T-helper 22 cell (primary cell): ENCODE data around the gene CENPO.
"Not testable (repeated sequence)": the region's sequence is repeated elsewhere in the genome, so short reads cannot be mapped to it uniquely, and the experiment has no call there.

Source experiments
- DNase-seq: peaks from one replicate; pipeline ENCODE4 v3.0.0-alpha.2; 2020; ENCODE audit warnings: low read depth

CENPO gene

GRCh38 chr2:24788816-24789215 lies 4.4 kb upstream of the CENPO start:
- DNase-seq: no peak

GRCh38 chr2:24791452-24791851 lies 1.8 kb upstream of the CENPO start:
- no peak for DNase-seq

GRCh38 chr2:24792542-24792873 lies 717 bp upstream of the CENPO start:
- DNase-seq: no peak

DNA sequence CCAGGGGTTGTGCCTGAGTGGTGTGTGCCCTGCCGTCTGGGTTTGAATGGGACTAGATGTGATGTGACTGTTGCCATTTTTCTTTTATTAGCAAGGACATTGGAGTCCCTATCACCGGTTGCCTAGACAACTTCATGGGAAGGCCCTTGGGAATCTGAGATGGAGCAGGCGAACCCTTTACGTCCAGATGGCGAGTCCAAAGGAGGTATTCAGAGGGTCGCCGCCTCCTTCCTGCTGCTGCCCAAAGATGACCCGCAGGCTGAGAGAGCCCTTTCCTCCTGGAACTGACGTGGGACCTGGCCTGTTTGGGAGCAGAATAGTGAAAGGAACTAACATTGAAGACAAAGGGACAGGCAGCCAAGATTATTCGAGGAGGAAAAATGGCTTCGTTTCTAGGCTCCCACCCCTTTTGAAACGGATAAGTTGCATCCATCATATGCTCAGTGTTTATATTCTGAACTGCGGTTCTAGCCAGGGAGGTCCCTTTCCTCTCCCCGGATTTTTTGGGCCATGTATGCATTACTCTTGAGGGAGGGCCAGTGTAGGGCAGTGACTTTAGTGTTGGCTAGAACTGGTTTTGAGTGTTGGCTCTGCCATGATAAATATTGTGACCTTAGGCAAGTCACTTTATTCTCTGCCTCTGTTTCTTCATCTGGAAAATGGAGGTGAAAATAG lies 673 bp downstream of the CENPO start:
- no peak for DNase-seq

DNA sequence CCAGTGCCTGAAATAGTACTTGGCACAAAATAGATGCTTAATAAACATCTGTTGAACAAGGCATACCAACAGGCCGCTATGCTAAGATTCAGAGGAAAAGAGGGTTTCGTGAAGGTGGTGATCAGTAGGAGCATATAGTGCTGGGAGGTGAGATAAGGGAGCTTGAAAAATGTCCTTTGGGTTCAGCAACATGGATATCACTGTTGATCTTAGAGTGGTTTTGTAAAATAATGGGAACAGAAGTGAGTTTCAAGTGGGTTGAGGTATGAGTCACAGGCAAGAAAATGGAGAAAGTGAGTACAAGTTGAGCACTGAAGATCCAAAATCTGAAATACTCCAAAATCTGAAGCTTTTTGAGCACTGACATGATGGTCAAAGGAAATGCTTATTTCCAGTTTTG lies 4.4 kb downstream of the CENPO start:
- no peak for DNase-seq

- not testable (repeated sequence) for DNase-seq
Measured at GRCh38 chr2:24800487-24800886, 7.3 kb downstream of the CENPO start.

DNA sequence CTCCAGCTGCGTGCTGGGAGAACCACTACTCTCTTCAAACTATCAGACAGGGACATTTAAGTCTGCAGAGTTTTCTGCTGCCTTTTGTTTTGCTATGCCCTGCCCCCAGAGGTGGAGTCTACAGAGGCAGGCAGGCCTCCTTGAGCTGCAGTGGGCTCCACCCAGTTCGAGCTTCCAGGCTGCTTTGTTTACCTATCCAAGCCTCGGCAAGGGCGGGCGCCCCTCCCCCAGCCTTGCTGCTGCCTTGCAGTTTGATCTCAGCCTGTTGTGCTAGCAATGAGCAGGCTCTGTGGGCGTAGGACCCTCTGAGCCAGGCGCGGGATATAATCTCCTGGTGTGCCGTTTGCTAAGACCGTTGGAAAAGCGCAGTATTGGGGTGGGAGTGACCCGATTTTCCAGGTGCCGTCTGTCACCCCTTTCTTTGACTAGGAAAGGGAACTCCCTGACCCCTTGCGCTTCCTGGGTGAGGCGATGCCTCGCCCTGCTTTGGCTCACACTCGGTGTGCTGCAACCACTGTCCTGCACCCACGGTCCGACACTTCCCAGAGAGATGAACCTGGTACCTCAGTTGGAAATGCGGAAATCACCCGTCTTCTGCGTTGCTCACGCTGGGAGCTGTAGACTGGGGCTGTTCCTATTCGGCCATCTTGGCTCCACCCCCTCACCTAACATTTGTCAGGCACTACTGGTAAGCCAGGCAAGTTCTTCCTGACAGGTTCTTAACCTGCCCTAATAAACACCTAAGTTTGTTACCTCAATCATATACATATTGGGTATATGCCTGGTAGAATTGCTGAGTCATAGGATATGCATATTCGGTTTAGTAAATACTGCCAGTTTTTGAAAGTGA lies 12.8 kb downstream of the CENPO start:
- DNase-seq: not testable (repeated sequence)

DNA sequence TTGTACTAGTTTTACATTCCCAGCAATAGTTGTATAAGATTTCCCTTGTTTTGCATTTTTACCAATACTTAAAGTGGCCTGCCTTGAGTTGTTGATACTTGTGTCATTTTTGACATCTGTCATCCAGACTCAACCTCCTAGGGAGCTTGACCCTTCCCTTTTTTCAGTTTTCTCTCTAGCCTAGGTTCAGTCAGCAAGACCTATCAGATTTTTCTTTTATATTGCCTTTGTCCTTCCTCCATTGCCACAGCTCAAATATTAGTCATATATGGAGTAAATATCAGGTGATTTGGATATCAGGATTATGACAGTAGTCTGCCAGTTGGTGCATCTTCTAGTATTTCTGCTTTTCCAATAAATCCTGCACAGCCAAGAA lies 13.4 kb downstream of the CENPO start:
- DNase-seq: no peak

DNA sequence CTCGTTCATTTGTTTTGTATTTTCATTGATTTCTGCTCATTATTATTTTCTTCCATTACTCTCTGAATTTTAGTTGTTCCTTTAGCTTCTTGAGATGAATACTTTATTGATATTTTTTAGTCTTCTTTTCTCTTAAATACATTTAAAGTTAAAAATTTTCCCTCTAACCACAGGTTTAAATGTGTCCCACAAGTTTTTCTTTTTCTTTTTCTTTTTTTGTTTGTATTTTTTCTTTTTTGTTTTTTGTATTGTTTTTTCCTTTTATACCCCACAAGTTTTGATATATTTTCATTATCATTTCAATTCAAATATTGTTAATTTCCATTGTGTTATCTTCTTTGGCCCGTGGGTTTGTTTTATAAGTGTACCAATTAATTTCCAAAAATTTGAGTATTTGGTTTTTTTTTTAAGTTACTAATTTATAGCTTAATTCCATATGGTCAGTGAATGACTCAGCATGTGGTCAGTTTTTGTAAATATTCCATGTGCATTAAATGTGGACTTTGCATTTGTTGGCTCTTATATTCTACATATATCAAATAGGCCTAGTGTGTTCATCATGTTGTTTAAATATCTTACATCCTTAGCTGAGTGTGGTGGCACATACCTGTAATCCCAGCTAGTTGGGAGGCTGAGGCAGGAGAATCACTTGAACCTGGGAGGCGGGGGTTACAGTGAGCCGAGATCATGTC lies 16.2 kb downstream of the CENPO start:
- DNase-seq: no peak

- no peak for DNase-seq
Measured at GRCh38 chr2:24813691-24814137, 20.5 kb downstream of the CENPO start.

GRCh38 chr2:24814516-24814915 lies 21.3 kb downstream of the CENPO start:
- DNase-seq: no peak

GRCh38 chr2:24815171-24815570 lies 21.9 kb downstream of the CENPO start:
- no peak for DNase-seq

GRCh38 chr2:24816404-24816803 lies 23.2 kb downstream of the CENPO start:
- DNase-seq: no peak

DNA sequence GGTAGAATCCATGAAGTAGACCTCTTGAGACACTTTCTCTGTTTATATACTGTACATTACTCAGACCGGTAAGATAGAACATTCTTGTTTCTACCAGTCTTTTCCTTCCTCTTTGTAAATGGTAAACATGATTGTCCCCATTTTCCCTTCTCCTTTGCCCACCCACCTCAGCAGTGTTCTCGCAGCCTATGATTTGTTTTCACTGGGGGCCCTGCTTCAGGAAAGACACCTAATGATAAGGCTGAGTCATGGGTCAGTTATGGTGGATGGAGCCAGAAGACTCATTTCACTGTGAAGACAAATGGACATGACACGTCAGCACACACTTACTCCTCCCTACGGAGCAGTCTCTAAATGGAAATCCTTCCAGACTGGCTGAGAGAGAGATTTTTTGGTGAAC lies 23.7 kb downstream of the CENPO start:
- no peak for DNase-seq

DNA sequence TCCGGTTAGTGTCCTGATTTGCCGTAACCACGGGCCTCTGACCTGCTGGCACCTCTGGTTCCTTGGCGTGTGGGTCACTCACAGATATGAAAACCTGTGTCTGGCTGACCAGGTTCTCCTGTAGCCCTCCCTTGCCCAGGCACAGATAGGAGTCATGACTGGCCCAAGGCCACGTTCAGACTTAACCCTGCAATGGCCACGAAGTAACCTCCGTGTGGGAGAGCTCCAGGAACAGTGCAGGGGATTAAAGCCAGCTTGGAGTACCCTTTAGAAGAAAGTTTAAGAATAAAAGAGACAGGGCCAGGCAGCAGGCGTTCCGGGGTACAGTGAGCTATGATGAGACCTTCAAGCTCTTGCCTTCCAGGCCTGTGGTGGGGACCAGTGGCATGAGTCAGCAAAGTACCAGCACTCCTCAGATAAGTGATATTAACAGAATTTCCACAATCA lies 25.5 kb downstream of the CENPO start:
- DNase-seq: no peak

GRCh38 chr2:24819442-24820174 lies 26.4 kb downstream of the CENPO start:
- DNase-seq: no peak

DNA sequence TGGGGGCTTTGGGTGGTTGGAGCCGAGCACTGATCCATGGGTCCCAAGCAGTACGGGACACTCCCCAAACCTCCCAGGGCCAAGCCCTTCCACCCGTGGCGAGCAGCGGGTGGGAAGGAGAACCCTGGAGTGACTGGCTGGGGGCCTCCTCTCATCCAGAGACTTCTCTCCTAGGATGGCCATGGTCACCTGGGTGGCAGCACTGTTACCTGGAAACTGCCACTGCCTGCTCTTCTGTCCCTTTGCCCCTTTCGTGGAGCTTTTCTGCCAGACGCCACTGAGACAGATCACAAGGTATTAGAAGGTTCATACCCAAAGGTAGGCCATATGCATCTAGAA lies 26.9 kb downstream of the CENPO start:
- no peak for DNase-seq

- DNase-seq: no peak
Measured at GRCh38 chr2:24820598-24821432, 27.6 kb downstream of the CENPO start.

GRCh38 chr2:24821433-24821891 lies 28.2 kb downstream of the CENPO start:
- DNase-seq: no peak

DNA sequence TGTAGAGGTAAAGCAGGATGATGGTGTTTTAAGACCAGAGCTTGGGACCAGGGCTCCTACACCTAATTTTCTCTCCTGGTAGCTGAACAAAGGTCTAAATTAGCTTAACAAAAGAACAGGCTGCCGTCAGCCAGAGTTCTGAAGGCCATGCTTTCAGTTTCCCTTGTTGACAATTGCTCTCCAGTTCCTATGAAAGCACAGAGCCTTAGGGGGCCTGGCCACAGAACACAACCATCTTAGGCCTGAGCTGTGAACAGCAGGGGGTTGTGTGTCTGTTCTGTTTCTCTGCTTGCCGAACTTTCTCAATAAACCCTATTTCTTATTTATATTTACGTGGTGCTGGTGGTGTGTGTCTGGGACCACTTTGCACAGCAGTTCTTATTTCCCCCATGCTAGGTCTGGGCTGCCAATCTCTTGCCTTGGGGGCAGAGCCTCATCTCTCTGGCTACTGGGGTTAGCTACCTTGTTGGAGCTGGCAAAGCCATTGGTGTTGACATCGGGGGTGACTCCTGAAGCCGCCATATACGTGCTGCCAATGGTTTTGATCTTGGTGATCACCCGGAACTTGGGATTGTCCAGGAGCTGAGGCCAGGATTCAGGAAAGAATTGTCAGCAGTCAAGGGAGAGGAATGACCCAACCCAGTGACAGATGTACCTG lies 29.0 kb downstream of the CENPO start:
- no peak for DNase-seq

- no peak for DNase-seq
Measured at GRCh38 chr2:24824071-24824588, 30.9 kb downstream of the CENPO start.
